HCT116 (cell line): ENCODE data around the gene SMS. TPM values are rescaled to one million over a fixed set of nuclear protein-coding genes. Genes with fewer than 3 reads are reported as not detected.

Experiments
- ATAC-seq: fragments of 200-7000 bp; cut with Tn5 transposase; 2 replicates; pipeline ENCODE4 v1.9.1; 2020; ENCODE audit warnings: mild to moderate bottlenecking, moderate library complexity
- BruUV-seq: library from RNA; stranded (reverse); fragments of 400-500 nt; replicated peaks from 2 replicates; lab custom pipeline; 2021; lab: Mats Ljungman, UMichigan
- CTCF ChIA-PET: fragments of 300-600 bp; sonication (Branson Sonifier 250); formaldehyde crosslinking; loops from one replicate; lab custom pipeline; 2021; ENCODE audit warnings: antibody characterized with exemption; lab: Charles Lee
- POLR2A ChIA-PET: fragments of 300-600, 350-600 bp; sonication (Branson Sonifier 250); formaldehyde crosslinking; loops from one replicate; lab custom pipeline; 2021; ENCODE audit warnings: antibody characterized with exemption; lab: Charles Lee
- RAD21 ChIA-PET, 2 experiments: fragments of 300-600 bp; sonication (Branson Sonifier 250); formaldehyde crosslinking; loops; one replicate each; lab custom pipeline; 2023; ENCODE audit warnings: low total read pairs in 2 of 2; ENCODE audit not compliant: uncharacterized antibody in 2 of 2, unreplicated experiment in 2 of 2, low non-redundant PET in 1 of 2; lab: Charles Lee
- DNase-seq: peaks from one replicate; pipeline ENCODE4 v3.0.0-alpha.2; 2010; ENCODE audit warnings: low read depth, low spot score
- H2AFZ ChIP-seq: fragments of 200-600 bp; shearing (Covaris generic), sonication (generic); 2 replicates; pipeline ENCODE4 v1.6.1; 2017; ENCODE audit warnings: low read depth, mixed run types, mixed read lengths, antibody characterized with exemption, low read length; ENCODE audit not compliant: poor library complexity, severe bottlenecking
- H3K27ac ChIP-seq: 2 replicates; pipeline ENCODE4 v1.5.1; 2012; ENCODE audit warnings: low read depth, low read length
- H3K27me3 ChIP-seq: fragments of 200-600 bp; sonication (generic); 2 replicates; pipeline ENCODE4 v1.6.1; 2016; ENCODE audit warnings: mixed run types, low read length, mixed read lengths; ENCODE audit not compliant: insufficient read depth
- H3K36me3 ChIP-seq, 2 experiments: fragments of 200-500 bp in 1 of 2; fragments of 200-600 bp in 1 of 2; sonication (Bioruptor generic) in 1 of 2; sonication (generic) in 1 of 2; 2 replicates each; pipeline versions ENCODE4 v1.5.1 to v1.6.1; 2014 to 2016; ENCODE audit warnings: low read length in 2 of 2, inconsistent platforms in 1 of 2, mixed read lengths in 1 of 2, mixed run types in 1 of 2; ENCODE audit not compliant: insufficient read depth in 2 of 2, control insufficient read depth in 1 of 2
- H3K4me1 ChIP-seq, 2 experiments: fragments of 200-600 bp in 1 of 2; sonication (generic) in 1 of 2; 2 replicates each; pipeline versions ENCODE4 v1.5.1 to v1.6.1; 2012 to 2017; ENCODE audit warnings: low read length in 2 of 2, inconsistent platforms in 1 of 2, mild to moderate bottlenecking in 1 of 2, mixed read lengths in 1 of 2, mixed run types in 1 of 2, moderate library complexity in 1 of 2; ENCODE audit not compliant: insufficient read depth in 2 of 2, control insufficient read depth in 1 of 2
- H3K4me2 ChIP-seq: fragments of 200-600 bp; sonication (generic); 2 replicates; pipeline ENCODE4 v1.6.1; 2017; ENCODE audit warnings: mixed run types, low read length, mixed read lengths
- H3K4me3 ChIP-seq, 2 experiments: fragments of 200-600 bp in 1 of 2; sonication (generic) in 1 of 2; replicated peaks in 1 of 2; 2 replicates each; pipeline ENCODE4 v1.5.1; 2011 to 2016; ENCODE audit warnings: low read length in 2 of 2, control low read depth in 1 of 2, low read depth in 1 of 2, mild to moderate bottlenecking in 1 of 2, mixed read lengths in 1 of 2, mixed run types in 1 of 2
- H3K79me2 ChIP-seq: fragments of 200-600 bp; sonication (generic); 2 replicates; pipeline ENCODE4 v1.6.1; 2017; ENCODE audit warnings: mild to moderate bottlenecking, mixed run types, low read length, moderate library complexity, mixed read lengths; ENCODE audit not compliant: insufficient read depth
- H3K9ac ChIP-seq: fragments of 200-600 bp; sonication (generic); 2 replicates; pipeline ENCODE4 v1.6.1; 2016; ENCODE audit warnings: low read length, mixed read lengths
- H3K9me2 ChIP-seq: fragments of 200-600 bp; sonication (generic), shearing (Covaris generic); 2 replicates; pipeline ENCODE4 v1.6.1; 2017; ENCODE audit warnings: mixed run types, mild to moderate bottlenecking, moderate library complexity; ENCODE audit not compliant: insufficient read depth
- H3K9me3 ChIP-seq, 2 experiments: fragments of 200-500 bp in 1 of 2; fragments of 200-600 bp in 1 of 2; sonication (Bioruptor generic) in 1 of 2; sonication (generic) in 1 of 2; 2 replicates each; pipeline ENCODE4 v1.6.1; 2014 to 2017; ENCODE audit warnings: low read length in 2 of 2, mixed read lengths in 2 of 2, inconsistent platforms in 1 of 2, low read depth in 1 of 2, mild to moderate bottlenecking in 1 of 2, mixed run types in 1 of 2, moderate library complexity in 1 of 2; ENCODE audit not compliant: control insufficient read depth in 1 of 2, insufficient read depth in 1 of 2
- H4K20me1 ChIP-seq: fragments of 200-600 bp; sonication (generic), shearing (Covaris generic); 2 replicates; pipeline ENCODE4 v1.6.1; 2017; ENCODE audit warnings: mixed run types, mild to moderate bottlenecking, moderate library complexity; ENCODE audit not compliant: insufficient read depth
- CBX3 ChIP-seq: IDR thresholded peaks from 2 replicates; pipeline ENCODE4 v1.6.1; 2012; ENCODE audit warnings: low read depth
- CEBPB ChIP-seq: IDR thresholded peaks from 2 replicates; pipeline ENCODE4 v1.6.1; 2012; ENCODE audit warnings: low read depth
- CTCF ChIP-seq, 3 experiments: fragments of 200-600 bp in 1 of 3; sonication (generic) in 1 of 3; IDR thresholded peaks in 2 of 3; conservative IDR thresholded peaks in 1 of 3; 2 replicates each; pipeline ENCODE4 v1.5.1; 2012 to 2017; ENCODE audit warnings: low read depth in 2 of 3, low read length in 2 of 3, antibody characterized with exemption in 1 of 3, borderline replicate concordance in 1 of 3, control low read depth in 1 of 3, mild to moderate bottlenecking in 1 of 3, mixed read lengths in 1 of 3, mixed run types in 1 of 3, moderate library complexity in 1 of 3; ENCODE audit not compliant: insufficient read depth in 1 of 3
- EGR1 ChIP-seq: IDR thresholded peaks from 2 replicates; pipeline ENCODE4 v1.6.1; 2012; ENCODE audit warnings: low read depth
- ELF1 ChIP-seq: IDR thresholded peaks from 2 replicates; pipeline ENCODE4 v1.6.1; 2012; ENCODE audit warnings: low read depth, borderline replicate concordance
- EZH2 ChIP-seq: fragments of 200-600 bp; sonication (generic); IDR thresholded peaks from 2 replicates; pipeline ENCODE4 v1.6.1; 2017; ENCODE audit warnings: antibody characterized with exemption, mixed run types
- EZH2phosphoT487 ChIP-seq: fragments of 200-600 bp; IDR thresholded peaks from 2 replicates; pipeline ENCODE4 v1.6.1; 2018; ENCODE audit warnings: antibody characterized with exemption, borderline replicate concordance
- FOSL1 ChIP-seq: IDR thresholded peaks from 2 replicates; pipeline ENCODE4 v1.6.1; 2012; ENCODE audit warnings: low read depth
- POLR2A ChIP-seq: IDR thresholded peaks from 2 replicates; pipeline ENCODE4 v1.7.0; 2011; ENCODE audit warnings: borderline replicate concordance; ENCODE audit not compliant: insufficient read depth, insufficient read length; ENCODE audit errors: extremely low read depth
- POLR2AphosphoS5 ChIP-seq: IDR thresholded peaks from 2 replicates; pipeline ENCODE4 v1.6.1; 2011; ENCODE audit warnings: mild to moderate bottlenecking, low read depth, low read length, moderate library complexity
- RAD21 ChIP-seq: IDR thresholded peaks from 2 replicates; pipeline ENCODE4 v1.6.1; 2012; ENCODE audit warnings: low read depth, mild to moderate bottlenecking
- SIN3A ChIP-seq: IDR thresholded peaks from 2 replicates; pipeline ENCODE4 v1.6.1; 2012; ENCODE audit warnings: low read depth
- SP1 ChIP-seq: IDR thresholded peaks from 2 replicates; pipeline ENCODE4 v1.6.1; 2012; ENCODE audit warnings: low read depth
- SRF ChIP-seq: IDR thresholded peaks from 2 replicates; pipeline ENCODE4 v1.6.1; 2012; ENCODE audit warnings: low read depth
- TCF7L2 ChIP-seq: IDR thresholded peaks from 2 replicates; pipeline ENCODE4 v1.7.0; 2011; ENCODE audit warnings: borderline replicate concordance, inconsistent platforms; ENCODE audit not compliant: insufficient read depth, insufficient read length; ENCODE audit errors: extremely low read depth
- YY1 ChIP-seq: IDR thresholded peaks from 2 replicates; pipeline ENCODE4 v1.6.1; 2011; ENCODE audit warnings: low read length, low read depth, moderate library complexity, mild to moderate bottlenecking; ENCODE audit not compliant: insufficient replicate concordance; ENCODE audit errors: extremely low read depth
- ZFX ChIP-seq: fragments of 450-650 bp; IDR thresholded peaks from 2 replicates; pipeline ENCODE4 v1.6.1; 2017
- ZNF274 ChIP-seq: fragments of 200-500 bp; sonication (Bioruptor generic); IDR thresholded peaks from 2 replicates; pipeline ENCODE4 v1.6.1; 2014; ENCODE audit warnings: mild to moderate bottlenecking, low read depth, low read length, inconsistent platforms
- intact Hi-C: fragments of 100-400 bp; cut with micrococcal nuclease; formaldehyde crosslinking; loops from 2 replicates; pipeline ENCODE4 v1.10.0; 2022
- total RNA-seq: library from RNA; stranded (reverse); gene quantifications from one replicate; pipeline ENCODE4 v1.2.1, GENCODE V29; 2021; ENCODE audit not compliant: unreplicated experiment
- TF ChIP-seq, protein P1 (sequence below): IDR thresholded peaks from 2 replicates; pipeline ENCODE4 v1.6.1; 2012
- TF ChIP-seq, protein P2 (sequence below): IDR thresholded peaks from 2 replicates; pipeline ENCODE4 v1.6.1; 2012

Gene SMS
- total RNA-seq, 1 experiment from 2014 or later, result 164 TPM

DNA sequence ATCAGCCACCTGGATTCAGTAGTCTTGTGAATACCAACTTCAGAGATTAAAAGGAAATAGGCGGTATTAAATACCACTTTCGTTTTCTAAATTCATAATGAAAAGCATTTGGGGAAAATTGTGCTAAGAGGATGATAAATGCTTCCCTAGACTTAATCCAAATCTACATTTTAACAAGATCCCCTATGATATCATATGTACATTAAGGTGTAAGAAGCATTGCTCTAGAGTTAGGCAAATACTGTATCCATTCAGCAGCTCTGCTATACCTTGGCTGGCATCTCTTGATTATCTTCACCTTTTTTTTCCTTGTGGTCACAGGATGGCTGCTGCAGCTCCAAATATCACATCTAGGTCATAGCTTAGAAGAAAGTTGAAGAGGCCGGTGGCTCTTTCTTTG is 51.0 kb downstream of the SMS start:
- TF ChIP-seq, protein P1, sequence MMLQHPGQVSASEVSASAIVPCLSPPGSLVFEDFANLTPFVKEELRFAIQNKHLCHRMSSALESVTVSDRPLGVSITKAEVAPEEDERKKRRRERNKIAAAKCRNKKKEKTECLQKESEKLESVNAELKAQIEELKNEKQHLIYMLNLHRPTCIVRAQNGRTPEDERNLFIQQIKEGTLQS, result no peak
- no peak for TF ChIP-seq POLR2A
- no peak for TF ChIP-seq POLR2AphosphoS5
- TF ChIP-seq CEBPB, result no peak

GRCh38 chrX:21993265-21993664 is 52.8 kb downstream of the SMS start:
- H3K36me3 ChIP-seq, result peaks cover 0 to 4% of the 10 kb centered on the region in 2 experiments; a peak in 2 of 4 replicates
- ChIA-PET POLR2A (no interaction called here), RAD21 (no interaction called here), CTCF (no interaction called here)
- H3K4me3 ChIP-seq, result no peak overlapping the region
- BruUV-seq, result no TSS peak
- H4K20me1 ChIP-seq, result no peaks in the 10 kb centered on the region
- no peaks in the 10 kb centered on the region; the same call in 1 of the 2 replicates for H3K79me2 ChIP-seq
- no peak overlapping the region for H3K27ac ChIP-seq
- no peaks in the 10 kb centered on the region for H3K4me1 ChIP-seq
- H3K4me2 ChIP-seq, result no peak overlapping the region
- no peaks in the 10 kb centered on the region for H3K9me3 ChIP-seq
- ATAC-seq, result no peak
- H3K9me2 ChIP-seq, result no peaks in the 10 kb centered on the region
- DNase-seq, result no peak
- H3K27me3 ChIP-seq, result no peaks in the 10 kb centered on the region
- intact Hi-C loops, result no loop called here
- no peak overlapping the region for H2AFZ ChIP-seq
- H3K9ac ChIP-seq, result no peak overlapping the region
- TF ChIP-seq CBX3, result no peak
- TF ChIP-seq POLR2AphosphoS5, result no peak
- TF ChIP-seq POLR2A, result no peak
- TF ChIP-seq EZH2, result no peak
- TF ChIP-seq ELF1, result no peak
- no peak for TF ChIP-seq TCF7L2
- TF ChIP-seq SP1, result no peak
- TF ChIP-seq, protein P2, sequence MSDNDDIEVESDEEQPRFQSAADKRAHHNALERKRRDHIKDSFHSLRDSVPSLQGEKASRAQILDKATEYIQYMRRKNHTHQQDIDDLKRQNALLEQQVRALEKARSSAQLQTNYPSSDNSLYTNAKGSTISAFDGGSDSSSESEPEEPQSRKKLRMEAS, result no peak
- TF ChIP-seq FOSL1, result no peak
- no peak for TF ChIP-seq RAD21
- TF ChIP-seq ZFX, result no peak
- TF ChIP-seq CTCF (IDR thresholded peaks at IDR 0.05 in 2 of 3, conservative IDR thresholded peaks at IDR 0.05 in 1 of 3; ENCODE audit: borderline replicate concordance in 1 of 3, insufficient read depth in 1 of 3, low read depth in 2 of 3, low read length in 2 of 3), result no peak
- no peak for TF ChIP-seq ZNF274
- TF ChIP-seq SIN3A, result no peak
- TF ChIP-seq, protein P1, result no peak
- TF ChIP-seq EGR1, result no peak
- no peak for TF ChIP-seq SRF
- TF ChIP-seq EZH2phosphoT487, result no peak
- TF ChIP-seq YY1, result no peak

More for the DNA sequence above, 51.0 kb downstream of the SMS start:
- H3K4me2 ChIP-seq, result no peak overlapping the region
- no peak overlapping the region for H2AFZ ChIP-seq
- DNase-seq, result no peak
- H3K4me1 ChIP-seq, result no peaks in the 10 kb centered on the region
- no TSS peak for BruUV-seq
- H3K9me3 ChIP-seq, result no peaks in the 10 kb centered on the region
- H3K79me2 ChIP-seq, result peaks cover 3% of the 10 kb centered on the region
- H3K27me3 ChIP-seq, result no peaks in the 10 kb centered on the region
- ChIA-PET RAD21 (no interaction called here), POLR2A (no interaction called here), CTCF (no interaction called here)
- no peaks in the 10 kb centered on the region for H3K9me2 ChIP-seq
- H4K20me1 ChIP-seq, result no peaks in the 10 kb centered on the region
- peaks cover 0 to 16% of the 10 kb centered on the region in 2 experiments; a peak in 2 of 4 replicates for H3K36me3 ChIP-seq
- no peak for ATAC-seq
- H3K27ac ChIP-seq, result no peak overlapping the region
- intact Hi-C loops, result no loop called here
- no peak overlapping the region for H3K4me3 ChIP-seq
- no peak overlapping the region for H3K9ac ChIP-seq
